Measurements from ENCODE around the gene ANKRD9. TPM values are rescaled to one million over a fixed set of nuclear protein-coding genes. Genes with fewer than 3 reads are reported as not detected.
A peak's percentile ranks its signal among the peaks of the same experiment; 100 is the strongest.

ANKRD9 gene
- total and polyA plus RNA-seq, 2 of the 13 experiments (the other 11 are each of a cell fraction or from before 2014, with no cell fraction given): 10.0 to 15.0 TPM

DNA sequence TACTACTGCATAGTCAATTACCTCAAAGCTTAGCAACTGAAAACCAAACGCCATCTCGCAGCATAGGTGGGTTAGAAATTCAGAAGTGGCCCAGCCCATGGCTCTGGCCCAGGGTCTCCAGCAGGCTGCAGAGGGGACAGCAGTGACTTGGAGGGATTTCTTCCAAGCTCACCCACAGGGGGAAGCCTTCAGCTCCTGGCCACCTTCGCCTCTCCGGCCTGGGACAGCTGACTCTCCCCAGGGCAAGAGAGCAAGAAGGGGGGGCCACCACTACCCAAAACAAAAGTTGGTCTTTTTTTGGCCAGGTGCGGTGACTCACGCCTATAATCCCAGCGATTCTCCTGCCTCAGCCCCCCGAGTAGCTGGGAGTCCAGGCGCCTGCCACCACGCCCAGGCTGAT is 32.2 kb upstream of the ANKRD9 start:
- peak overlapping the region; percentile 21; the same call in 1 of the 2 replicates for H3K4me2 ChIP-seq (ENCODE audit: low read depth, low read length)
- no peaks in the 10 kb centered on the region; a peak in 1 of 5 replicates for H3K27me3 ChIP-seq (ENCODE audit: control insufficient read depth in 1 of 2, insufficient read depth in 2 of 2, low read length in 2 of 2)
- no peak for ATAC-seq
- H3K9ac ChIP-seq (ENCODE audit: insufficient read depth, low read depth, low read length): no peak overlapping the region
- H3K27ac ChIP-seq (ENCODE audit: extremely low read length, insufficient read depth, low read length): no peak overlapping the region
- peaks cover 68% of the 10 kb centered on the region for H3K4me1 ChIP-seq (ENCODE audit: insufficient read depth, low read length)
- ChIA-PET POLR2A (interaction anchor here (2.5 to 6.9 kb wide), 4 partner anchors 16 to 51 kb away, joined by 10 to 102 read pairs (median 62); partner anchors contain the start of gene RCOR1), CTCF (ENCODE audit: low intra/inter-chr PET ratio, low total read pairs) (no interaction called here)
- H3K9me3 ChIP-seq (ENCODE audit: low read length): no peaks in the 10 kb centered on the region
- H2AFZ ChIP-seq (ENCODE audit: low read length): no peak overlapping the region
- H3K36me3 ChIP-seq (replicated peaks in 1 of 2; ENCODE audit: control insufficient read depth in 1 of 2, insufficient read depth in 2 of 2, low read length in 2 of 2): no peaks in the 10 kb centered on the region
- peaks cover 10% of the 10 kb centered on the region for H3K79me2 ChIP-seq (ENCODE audit: insufficient read depth, low read length)
- no peaks in the 10 kb centered on the region for H4K20me1 ChIP-seq (ENCODE audit: insufficient read depth, low read length)
- no peak for FAIRE-seq
- no peak for DNase-seq (ENCODE audit: low spot score)
- in situ Hi-C loops (cut with HindIII; ENCODE audit: extremely low pct_ligation_motif_present, low pct_unique_long_range_greater_than_20kb): loop anchor here (5.0 kb wide), 1 partner anchor 51 kb away; the partner anchor contains the start of gene RCOR1
- BruUV-seq (replicated peaks): no TSS peak
- intact Hi-C loops (cut with micrococcal nuclease; ENCODE audit: unreplicated experiment): no loop called here
- no peak overlapping the region for H3K4me3 ChIP-seq (replicated peaks in 1 of 3; ENCODE audit: insufficient read depth in 1 of 3, low read depth in 2 of 3, low read length in 3 of 3)
- WGBS (ENCODE audit: low lambda C conversion rate): 27% methylated on average over 7 of the region's 10 CpGs
- TF ChIP-seq, protein P1, sequence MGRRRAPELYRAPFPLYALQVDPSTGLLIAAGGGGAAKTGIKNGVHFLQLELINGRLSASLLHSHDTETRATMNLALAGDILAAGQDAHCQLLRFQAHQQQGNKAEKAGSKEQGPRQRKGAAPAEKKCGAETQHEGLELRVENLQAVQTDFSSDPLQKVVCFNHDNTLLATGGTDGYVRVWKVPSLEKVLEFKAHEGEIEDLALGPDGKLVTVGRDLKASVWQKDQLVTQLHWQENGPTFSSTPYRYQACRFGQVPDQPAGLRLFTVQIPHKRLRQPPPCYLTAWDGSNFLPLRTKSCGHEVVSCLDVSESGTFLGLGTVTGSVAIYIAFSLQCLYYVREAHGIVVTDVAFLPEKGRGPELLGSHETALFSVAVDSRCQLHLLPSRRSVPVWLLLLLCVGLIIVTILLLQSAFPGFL (CRISPR knock-in tag; IDR thresholded peaks at IDR 0.05): no peak
- TF ChIP-seq RAD21 (CRISPR knock-in tag; IDR thresholded peaks at IDR 0.05) (peak; percentile 40), LCORL (IDR thresholded peaks at IDR 0.05) (no peak), LCORL (CRISPR knock-in tag; IDR thresholded peaks at IDR 0.05) (peak; percentile 49; the same call in 1 of the 2 replicates), ZSCAN25 (CRISPR knock-in tag; IDR thresholded peaks at IDR 0.05) (no peak), STAG1 (CRISPR knock-in tag; IDR thresholded peaks at IDR 0.05) (peak; percentile 28), ZFP1 (CRISPR knock-in tag; IDR thresholded peaks at IDR 0.05) (no peak)
- TF ChIP-seq, protein P2, sequence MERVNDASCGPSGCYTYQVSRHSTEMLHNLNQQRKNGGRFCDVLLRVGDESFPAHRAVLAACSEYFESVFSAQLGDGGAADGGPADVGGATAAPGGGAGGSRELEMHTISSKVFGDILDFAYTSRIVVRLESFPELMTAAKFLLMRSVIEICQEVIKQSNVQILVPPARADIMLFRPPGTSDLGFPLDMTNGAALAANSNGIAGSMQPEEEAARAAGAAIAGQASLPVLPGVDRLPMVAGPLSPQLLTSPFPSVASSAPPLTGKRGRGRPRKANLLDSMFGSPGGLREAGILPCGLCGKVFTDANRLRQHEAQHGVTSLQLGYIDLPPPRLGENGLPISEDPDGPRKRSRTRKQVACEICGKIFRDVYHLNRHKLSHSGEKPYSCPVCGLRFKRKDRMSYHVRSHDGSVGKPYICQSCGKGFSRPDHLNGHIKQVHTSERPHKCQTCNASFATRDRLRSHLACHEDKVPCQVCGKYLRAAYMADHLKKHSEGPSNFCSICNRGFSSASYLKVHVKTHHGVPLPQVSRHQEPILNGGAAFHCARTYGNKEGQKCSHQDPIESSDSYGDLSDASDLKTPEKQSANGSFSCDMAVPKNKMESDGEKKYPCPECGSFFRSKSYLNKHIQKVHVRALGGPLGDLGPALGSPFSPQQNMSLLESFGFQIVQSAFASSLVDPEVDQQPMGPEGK (CRISPR knock-in tag; IDR thresholded peaks at IDR 0.05): peak; percentile 69
- TF ChIP-seq, protein P3, sequence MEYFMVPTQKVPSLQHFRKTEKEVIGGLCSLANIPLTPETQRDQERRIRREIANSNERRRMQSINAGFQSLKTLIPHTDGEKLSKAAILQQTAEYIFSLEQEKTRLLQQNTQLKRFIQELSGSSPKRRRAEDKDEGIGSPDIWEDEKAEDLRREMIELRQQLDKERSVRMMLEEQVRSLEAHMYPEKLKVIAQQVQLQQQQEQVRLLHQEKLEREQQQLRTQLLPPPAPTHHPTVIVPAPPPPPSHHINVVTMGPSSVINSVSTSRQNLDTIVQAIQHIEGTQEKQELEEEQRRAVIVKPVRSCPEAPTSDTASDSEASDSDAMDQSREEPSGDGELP (IDR thresholded peaks at IDR 0.05; ENCODE audit: borderline replicate concordance, low read depth): peak; percentile 66; the same call in 1 of the 2 replicates
